ENCODE data around the gene ELFN2.
A peak's percentile ranks its signal among the peaks of the same experiment; 100 is the strongest.

DNA sequence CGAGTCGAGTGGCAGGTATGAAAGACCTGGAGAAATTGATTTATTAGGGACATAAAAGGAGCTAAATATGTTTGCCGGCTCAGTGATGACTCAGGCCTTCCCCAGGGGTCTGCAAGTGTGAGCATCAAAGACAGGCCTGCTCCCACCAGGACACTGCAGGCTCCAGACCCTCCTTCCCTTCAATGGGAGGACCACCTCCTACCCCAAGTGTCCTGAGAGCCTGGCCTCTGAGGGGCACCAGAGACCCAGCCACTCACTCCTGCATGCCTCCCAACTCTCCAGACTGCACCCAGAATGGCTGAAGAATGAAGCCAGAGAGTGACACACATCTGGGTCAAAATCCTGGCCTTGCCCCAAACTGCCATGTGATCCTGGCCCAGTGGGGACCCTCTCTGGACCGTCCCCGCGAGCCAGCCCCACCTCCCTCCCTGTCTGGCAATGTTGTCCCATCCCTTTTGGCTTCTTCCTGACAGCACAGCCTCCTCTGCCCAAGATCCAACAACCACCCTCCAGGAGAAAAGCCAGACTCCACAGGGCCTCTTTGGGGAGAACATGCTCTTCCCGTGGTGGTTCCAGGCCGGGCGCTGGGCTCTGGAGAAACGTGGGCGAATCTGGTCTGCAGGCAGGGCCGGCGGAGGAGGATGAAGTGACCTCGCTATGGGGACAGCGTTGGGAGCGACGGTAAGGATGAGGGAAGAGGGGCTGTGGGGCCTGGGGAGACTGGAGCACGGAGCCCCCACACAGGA, 108.7 kb downstream of the ELFN2 start:
- TF ChIP-seq, protein P1, sequence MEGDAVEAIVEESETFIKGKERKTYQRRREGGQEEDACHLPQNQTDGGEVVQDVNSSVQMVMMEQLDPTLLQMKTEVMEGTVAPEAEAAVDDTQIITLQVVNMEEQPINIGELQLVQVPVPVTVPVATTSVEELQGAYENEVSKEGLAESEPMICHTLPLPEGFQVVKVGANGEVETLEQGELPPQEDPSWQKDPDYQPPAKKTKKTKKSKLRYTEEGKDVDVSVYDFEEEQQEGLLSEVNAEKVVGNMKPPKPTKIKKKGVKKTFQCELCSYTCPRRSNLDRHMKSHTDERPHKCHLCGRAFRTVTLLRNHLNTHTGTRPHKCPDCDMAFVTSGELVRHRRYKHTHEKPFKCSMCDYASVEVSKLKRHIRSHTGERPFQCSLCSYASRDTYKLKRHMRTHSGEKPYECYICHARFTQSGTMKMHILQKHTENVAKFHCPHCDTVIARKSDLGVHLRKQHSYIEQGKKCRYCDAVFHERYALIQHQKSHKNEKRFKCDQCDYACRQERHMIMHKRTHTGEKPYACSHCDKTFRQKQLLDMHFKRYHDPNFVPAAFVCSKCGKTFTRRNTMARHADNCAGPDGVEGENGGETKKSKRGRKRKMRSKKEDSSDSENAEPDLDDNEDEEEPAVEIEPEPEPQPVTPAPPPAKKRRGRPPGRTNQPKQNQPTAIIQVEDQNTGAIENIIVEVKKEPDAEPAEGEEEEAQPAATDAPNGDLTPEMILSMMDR (conservative IDR thresholded peaks at IDR 0.05; ENCODE audit: low read depth, low read length), result peak; percentile 45; the same call in 1 of the 2 replicates
- no peak for TF ChIP-seq EZH2phosphoT487 (IDR thresholded peaks at IDR 0.05; ENCODE audit: borderline replicate concordance, low read length)
